Measurements from ENCODE around the gene AMIGO1. TPM values are rescaled to one million over a fixed set of nuclear protein-coding genes. Genes with fewer than 3 reads are reported as not detected.
A peak's percentile ranks its signal among the peaks of the same experiment; 100 is the strongest.

The AMIGO1 gene
- total RNA-seq, 3 donors from 2014 or later (not counting 1 experiment from before 2014, with no cell fraction given) = 5.0 to 10.7 (median 7.8) TPM

- no peak for DNase-seq
- no peak overlapping the region for H3K27ac ChIP-seq (ENCODE audit: low read length)
- Mint-ChIP-seq H3K4me1 (peaks cover 10 to 30% of the 10 kb centered on the region in 2 donors), H3K27me3 (ENCODE audit: low read depth in 2 of 2) (no peaks in the 10 kb centered on the region), H3K36me3 (peaks cover 5% of the 10 kb centered on the region), H3K4me3 (no peak overlapping the region), H3K27ac (no peak overlapping the region), H3K9me3 (no peaks in the 10 kb centered on the region)
- peaks cover 35% of the 10 kb centered on the region for H3K4me1 ChIP-seq (ENCODE audit: control insufficient read depth, insufficient read depth, low read length)
- no peak overlapping the region for H3K4me3 ChIP-seq (ENCODE audit: low read length)
- 98% methylated on average over 8 of the region's 8 CpGs for WGBS (ENCODE audit: insufficient coverage)
- peaks cover 9% of the 10 kb centered on the region for H3K36me3 ChIP-seq (ENCODE audit: control insufficient read depth, insufficient read depth, low read length)
- H3K27me3 ChIP-seq (ENCODE audit: control insufficient read depth, insufficient read depth, low read length) = no peaks in the 10 kb centered on the region
- ATAC-seq = no peak
- no peak for TF ChIP-seq CTCF (IDR thresholded peaks at IDR 0.05)
- no peaks in the 10 kb centered on the region for H3K9me3 ChIP-seq (ENCODE audit: control insufficient read depth, insufficient read depth, low read length)
- intact Hi-C loops (cut with micrococcal nuclease) = loop anchor here (5.0 kb wide), 1 partner anchor 229 kb away; no protein-coding TSS in a partner anchor
Measured at GRCh38 chr1:109491372-109491771, 18.2 kb downstream of the AMIGO1 start.

GRCh38 chr1:109490934-109491302 is 18.6 kb downstream of the AMIGO1 start:
- no peak for ATAC-seq
- Histone ChIP-seq H3K4me3 (ENCODE audit: low read length) (no peak overlapping the region), H3K27me3 (ENCODE audit: control insufficient read depth, insufficient read depth, low read length) (no peaks in the 10 kb centered on the region), H3K36me3 (ENCODE audit: control insufficient read depth, insufficient read depth, low read length) (peaks cover 4% of the 10 kb centered on the region), H3K9me3 (ENCODE audit: control insufficient read depth, insufficient read depth, low read length) (no peaks in the 10 kb centered on the region), H3K4me1 (ENCODE audit: control insufficient read depth, insufficient read depth, low read length) (peaks cover 32% of the 10 kb centered on the region), H3K27ac (ENCODE audit: low read length) (no peak overlapping the region)
- H3K4me3 Mint-ChIP-seq = no peak overlapping the region
- peaks cover 5 to 25% of the 10 kb centered on the region in 2 donors for H3K4me1 Mint-ChIP-seq
- H3K27me3 Mint-ChIP-seq (ENCODE audit: low read depth in 2 of 2) = no peaks in the 10 kb centered on the region
- H3K9me3 Mint-ChIP-seq = no peaks in the 10 kb centered on the region
- H3K27ac Mint-ChIP-seq = no peak overlapping the region
- 92% methylated on average over 11 of the region's 11 CpGs for WGBS (ENCODE audit: insufficient coverage)
- DNase-seq = no peak
- intact Hi-C loops (cut with micrococcal nuclease) = loop anchor here (1.0 to 5.0 kb wide), 2 partner anchors 41 to 229 kb away; no protein-coding TSS in a partner anchor
- peaks cover under 1% of the 10 kb centered on the region for H3K36me3 Mint-ChIP-seq
- no peak for TF ChIP-seq CTCF (IDR thresholded peaks at IDR 0.05)

- ATAC-seq (peak; percentile 41 to 54 (median 53)), DNase-seq (peak; percentile 68 to 84)
- Histone ChIP-seq H3K27me3 (ENCODE audit: control insufficient read depth, insufficient read depth, low read length) (no peaks in the 10 kb centered on the region), H3K4me3 (ENCODE audit: low read length) (no peak overlapping the region), H3K9me3 (ENCODE audit: control insufficient read depth, insufficient read depth, low read length) (no peaks in the 10 kb centered on the region), H3K27ac (ENCODE audit: low read length) (no peak overlapping the region), H3K36me3 (ENCODE audit: control insufficient read depth, insufficient read depth, low read length) (no peaks in the 10 kb centered on the region), H3K4me1 (ENCODE audit: control insufficient read depth, insufficient read depth, low read length) (peaks cover 25% of the 10 kb centered on the region)
- H3K4me3 Mint-ChIP-seq = peak overlapping the region; percentile 25
- no peaks in the 10 kb centered on the region for H3K9me3 Mint-ChIP-seq
- WGBS (ENCODE audit: insufficient coverage) = 95% methylated on average over 11 of the region's 11 CpGs
- intact Hi-C loops (cut with micrococcal nuclease) = loop anchor here (1.0 to 5.0 kb wide), 2 partner anchors 42 to 228 kb away; no protein-coding TSS in a partner anchor
- peaks cover 0 to 22% of the 10 kb centered on the region in 2 donors for H3K4me1 Mint-ChIP-seq
- no peak overlapping the region for H3K27ac Mint-ChIP-seq
- H3K27me3 Mint-ChIP-seq (ENCODE audit: low read depth in 2 of 2) = no peaks in the 10 kb centered on the region
- H3K36me3 Mint-ChIP-seq = no peaks in the 10 kb centered on the region
- TF ChIP-seq CTCF (IDR thresholded peaks at IDR 0.05) = peak; percentile 79
Measured at GRCh38 chr1:109490029-109490933, 19.2 kb downstream of the AMIGO1 start.
